ENCODE results near the gene MRPS18B. TPM values are rescaled to one million over a fixed set of nuclear protein-coding genes. Genes with fewer than 3 reads are reported as not detected.

Gene MRPS18B
- total and polyA plus RNA-seq, 2 donors (not counting 1 experiment from before 2014, with no cell fraction given): 35.9 to 38.8 TPM

DNA sequence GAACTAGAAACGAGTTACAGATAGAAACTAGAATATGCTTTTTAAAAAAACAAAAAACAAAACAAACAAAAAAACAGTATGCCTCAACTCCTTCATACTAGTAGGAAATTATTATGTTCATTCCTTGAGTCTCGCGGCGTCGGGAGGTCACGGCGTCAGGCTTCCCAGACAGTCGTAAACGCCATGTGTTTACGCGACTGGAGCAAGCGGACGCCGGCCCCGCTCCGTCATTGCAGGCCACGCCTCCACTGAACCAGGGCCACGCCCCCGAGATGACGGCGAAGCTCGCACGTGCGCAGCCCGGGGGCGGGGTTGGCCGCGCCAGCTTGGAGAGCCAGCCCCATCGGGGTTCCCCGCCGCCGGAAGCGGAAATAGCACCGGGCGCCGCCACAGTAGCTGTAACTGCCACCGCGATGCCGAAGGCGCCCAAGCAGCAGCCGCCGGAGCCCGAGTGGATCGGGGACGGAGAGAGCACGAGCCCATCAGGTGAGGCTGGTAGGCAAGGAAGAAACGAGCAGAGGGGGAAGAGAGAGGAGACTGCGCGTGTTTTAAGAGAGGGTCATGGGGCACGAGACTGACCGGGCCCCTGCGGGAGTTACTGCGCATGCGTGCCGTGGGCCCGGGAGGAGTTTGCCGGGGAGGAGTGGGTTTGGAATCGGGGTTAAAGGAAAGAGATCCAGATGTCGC is 46.4 kb upstream of the MRPS18B start, which contains the start of gene ABCF1:
ABCF1 (plus strand) TSS at position 368 of the 687 bp plus-strand sequence; CDS start at position 414, 46 bp downstream.
- Histone ChIP-seq H3K27ac (ENCODE audit: low read length in 2 of 2) (peak within 1 kb of the TSS; percentile 82 to 92), H2AFZ (ENCODE audit: insufficient read depth, low read depth, low read length, poor library complexity, severe bottlenecking) (peak within 1 kb of the TSS; percentile 85), H3K9ac (ENCODE audit: low read length) (peak within 1 kb of the TSS; percentile 88), H3K4me1 (ENCODE audit: control insufficient read depth in 2 of 2, insufficient read depth in 2 of 2, low read length in 2 of 2) (peaks cover 25 to 32% of the 10 kb centered on the region in 2 donors), H3K4me3 (ENCODE audit: control extremely low read depth in 1 of 5, extremely low read depth in 1 of 5, insufficient read depth in 1 of 5, low read depth in 2 of 5, low read length in 4 of 5) (peak within 1 kb of the TSS; percentile 69 to 93 (median 87)), H3K79me2 (ENCODE audit: control insufficient read depth, insufficient read depth, low read length) (peaks cover 70% of the 10 kb centered on the region), H4K20me1 (ENCODE audit: control insufficient read depth, insufficient read depth, low read length, poor library complexity, severe bottlenecking) (peaks cover 33% of the 10 kb centered on the region), H3K36me3 (replicated peaks in 1 of 2; ENCODE audit: control extremely low read depth in 1 of 2, control insufficient read depth in 1 of 2, extremely low read depth in 1 of 2, insufficient read depth in 2 of 2, low read length in 1 of 2) (peaks cover 0 to 4% of the 10 kb centered on the region in 2 experiments), H3K27me3 (replicated peaks in 1 of 4; ENCODE audit: control extremely low read depth in 1 of 4, control insufficient read depth in 3 of 4, insufficient read depth in 4 of 4, low read length in 3 of 4) (no peaks in the 10 kb centered on the region), H3K9me3 (ENCODE audit: control extremely low read depth in 1 of 3, control insufficient read depth in 2 of 3, insufficient read depth in 1 of 3, low read length in 2 of 3) (no peaks in the 10 kb centered on the region), H3K4me2 (replicated peaks; ENCODE audit: low read depth, low read length, poor library complexity, severe bottlenecking) (peak within 1 kb of the TSS; percentile 72)
- TF ChIP-seq, protein P1, sequence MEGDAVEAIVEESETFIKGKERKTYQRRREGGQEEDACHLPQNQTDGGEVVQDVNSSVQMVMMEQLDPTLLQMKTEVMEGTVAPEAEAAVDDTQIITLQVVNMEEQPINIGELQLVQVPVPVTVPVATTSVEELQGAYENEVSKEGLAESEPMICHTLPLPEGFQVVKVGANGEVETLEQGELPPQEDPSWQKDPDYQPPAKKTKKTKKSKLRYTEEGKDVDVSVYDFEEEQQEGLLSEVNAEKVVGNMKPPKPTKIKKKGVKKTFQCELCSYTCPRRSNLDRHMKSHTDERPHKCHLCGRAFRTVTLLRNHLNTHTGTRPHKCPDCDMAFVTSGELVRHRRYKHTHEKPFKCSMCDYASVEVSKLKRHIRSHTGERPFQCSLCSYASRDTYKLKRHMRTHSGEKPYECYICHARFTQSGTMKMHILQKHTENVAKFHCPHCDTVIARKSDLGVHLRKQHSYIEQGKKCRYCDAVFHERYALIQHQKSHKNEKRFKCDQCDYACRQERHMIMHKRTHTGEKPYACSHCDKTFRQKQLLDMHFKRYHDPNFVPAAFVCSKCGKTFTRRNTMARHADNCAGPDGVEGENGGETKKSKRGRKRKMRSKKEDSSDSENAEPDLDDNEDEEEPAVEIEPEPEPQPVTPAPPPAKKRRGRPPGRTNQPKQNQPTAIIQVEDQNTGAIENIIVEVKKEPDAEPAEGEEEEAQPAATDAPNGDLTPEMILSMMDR (IDR thresholded peaks at IDR 0.05): no peak
- no peak for TF ChIP-seq EZH2 (IDR thresholded peaks at IDR 0.05; ENCODE audit: borderline replicate concordance, insufficient read depth, low read depth, low read length, poor library complexity, severe bottlenecking)
- Mint-ChIP-seq H3K27ac (peak within 1 kb of the TSS; percentile 93), H3K27me3 (no peaks in the 10 kb centered on the region), H3K4me3 (peak within 1 kb of the TSS; percentile 96), H3K4me1 (peaks cover 54% of the 10 kb centered on the region), H3K9me3 (ENCODE audit: insufficient read depth) (no peaks in the 10 kb centered on the region)
- intact Hi-C loops (cut with micrococcal nuclease): loop anchor here (1.0 to 5.0 kb wide), 9 partner anchors 15 to 171 kb away; partner anchors contain the start of genes DHX16, FLOT1, GNL1 and IER3
- ChIA-PET CTCF (interaction anchor here (0.6 to 2.7 kb wide), 14 partner anchors 13 to 698 kb away, joined by 3 to 29 read pairs (median 4); no protein-coding TSS in a partner anchor), POLR2A (interaction anchor here (0.6 to 2.3 kb wide), 8 partner anchors 11 to 103 kb away, joined by 3 to 19 read pairs (median 4); partner anchors contain the start of genes GNL1, MRPS18B, PPP1R10 and PRR3)
- peak; percentile 98 for ATAC-seq (ENCODE audit: low read depth)
- under 1% methylated on average over 58 of the region's 59 CpGs for WGBS (ENCODE audit: insufficient coverage)
- DNase-seq: peak; percentile 99
